ENCODE measurements around the gene CASZ1.

The CASZ1 gene

DNA sequence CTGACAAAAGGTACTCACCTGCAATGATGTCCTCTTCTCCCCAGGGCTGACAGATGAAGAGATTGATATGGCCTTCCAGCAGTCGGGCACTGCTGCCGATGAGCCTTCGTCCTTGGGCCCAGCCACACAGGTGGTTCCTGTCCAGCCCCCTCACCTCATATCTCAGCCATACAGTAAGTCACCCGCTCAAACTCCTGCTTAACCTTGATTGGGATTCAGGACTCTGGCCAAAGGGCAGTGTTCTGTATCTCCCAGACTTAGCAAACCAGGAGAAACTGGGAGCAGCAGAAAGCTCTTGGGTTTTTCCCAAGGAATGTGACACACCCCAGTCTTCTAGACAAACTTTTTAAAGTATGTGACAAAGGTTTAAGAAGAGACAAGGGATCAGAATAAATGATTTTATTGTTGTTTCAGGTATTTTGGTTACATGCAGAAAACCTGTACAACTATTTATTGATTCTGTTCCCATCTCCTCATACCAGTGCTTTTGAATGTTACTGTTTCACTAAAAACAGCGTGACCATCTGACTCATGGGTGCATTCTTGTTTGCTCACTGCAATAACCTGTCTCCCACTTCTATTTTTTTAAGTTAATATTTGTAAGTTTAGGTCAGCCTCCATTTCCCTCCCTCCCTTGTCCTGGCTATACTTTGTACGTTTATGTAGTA is 197.1 kb downstream of the CASZ1 start:
- DNase-seq (ENCODE audit: low spot score), result no peak

DNA sequence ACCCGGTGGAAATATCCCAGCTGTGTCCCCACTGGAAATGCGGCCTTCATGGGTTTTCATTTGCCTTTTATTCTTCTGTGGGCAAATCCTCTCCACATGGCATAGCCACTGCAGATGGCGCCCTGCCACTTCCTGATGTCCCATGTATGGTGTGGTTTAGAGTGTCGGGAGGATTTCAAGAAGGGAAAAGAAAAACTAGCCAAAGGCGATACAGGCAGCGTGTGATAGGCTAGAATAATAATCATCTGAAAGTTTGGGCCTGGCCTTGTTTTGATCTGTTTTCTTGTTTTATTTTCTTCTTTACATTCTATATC is 198.1 kb downstream of the CASZ1 start:
- DNase-seq (ENCODE audit: low spot score), result peak; percentile 25

DNA sequence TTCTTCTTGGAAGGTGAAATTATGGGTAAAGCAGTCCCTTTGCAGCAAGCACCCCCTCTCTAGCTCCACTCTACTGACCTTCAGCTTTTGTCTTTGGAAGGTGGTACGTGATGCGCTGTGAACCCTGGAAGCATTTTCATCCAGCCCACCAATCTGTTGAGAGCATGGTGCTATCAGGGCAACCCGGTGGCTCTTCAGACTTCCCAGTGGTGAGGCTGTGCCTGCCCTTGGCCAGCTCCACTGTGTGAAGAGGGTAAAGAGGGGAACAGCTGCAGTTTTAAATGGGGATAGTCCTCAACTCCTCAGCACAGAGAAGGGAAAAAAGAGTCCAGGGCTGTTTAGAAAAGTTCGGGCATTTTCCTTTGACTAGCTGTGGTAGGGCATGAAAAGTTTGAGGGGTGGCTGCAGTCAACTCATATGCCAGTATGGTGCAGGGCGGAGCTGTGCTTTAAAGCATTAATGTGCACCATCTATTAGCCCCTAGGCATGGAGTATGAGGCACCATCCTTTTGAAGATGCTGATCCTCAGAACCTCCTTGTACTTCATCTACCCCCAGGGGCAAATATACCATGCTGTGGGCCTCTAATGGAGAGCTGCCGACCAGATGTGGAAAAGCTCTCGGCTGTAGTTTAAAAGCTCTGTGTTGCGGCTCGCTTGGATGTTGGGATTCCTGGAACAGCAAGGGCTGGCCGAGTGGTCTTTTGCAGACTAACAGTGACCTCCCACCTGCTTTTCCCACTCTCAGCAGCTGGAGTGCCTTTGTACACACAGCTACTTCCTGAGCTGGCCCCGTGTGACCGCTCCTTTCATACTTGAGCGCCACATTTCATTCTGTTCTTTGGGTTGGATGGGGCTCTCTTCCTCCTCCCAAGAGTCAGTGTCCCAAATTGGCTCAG is 198.7 kb downstream of the CASZ1 start:
- DNase-seq (ENCODE audit: low spot score), result no peak

DNA sequence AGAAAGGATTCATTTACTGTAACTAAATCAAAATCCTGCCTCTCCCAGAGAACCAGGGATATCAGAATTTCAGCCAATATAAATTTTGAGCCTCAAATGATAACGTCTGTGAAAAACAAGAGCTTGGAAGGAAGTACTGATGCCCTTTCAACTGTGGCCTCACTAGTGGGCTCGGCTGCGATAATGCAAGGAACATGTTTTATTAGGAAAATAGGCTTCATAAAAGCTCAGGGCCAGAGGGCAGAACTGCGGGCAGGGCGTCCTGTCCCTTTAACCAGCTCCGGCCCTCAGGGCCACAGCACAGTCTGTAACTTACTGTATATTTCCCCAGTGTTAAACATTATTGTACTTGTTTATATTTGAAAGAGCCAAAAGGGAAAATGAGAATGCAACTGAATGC is 199.7 kb downstream of the CASZ1 start:
- no peak for DNase-seq (ENCODE audit: low spot score)

DNA sequence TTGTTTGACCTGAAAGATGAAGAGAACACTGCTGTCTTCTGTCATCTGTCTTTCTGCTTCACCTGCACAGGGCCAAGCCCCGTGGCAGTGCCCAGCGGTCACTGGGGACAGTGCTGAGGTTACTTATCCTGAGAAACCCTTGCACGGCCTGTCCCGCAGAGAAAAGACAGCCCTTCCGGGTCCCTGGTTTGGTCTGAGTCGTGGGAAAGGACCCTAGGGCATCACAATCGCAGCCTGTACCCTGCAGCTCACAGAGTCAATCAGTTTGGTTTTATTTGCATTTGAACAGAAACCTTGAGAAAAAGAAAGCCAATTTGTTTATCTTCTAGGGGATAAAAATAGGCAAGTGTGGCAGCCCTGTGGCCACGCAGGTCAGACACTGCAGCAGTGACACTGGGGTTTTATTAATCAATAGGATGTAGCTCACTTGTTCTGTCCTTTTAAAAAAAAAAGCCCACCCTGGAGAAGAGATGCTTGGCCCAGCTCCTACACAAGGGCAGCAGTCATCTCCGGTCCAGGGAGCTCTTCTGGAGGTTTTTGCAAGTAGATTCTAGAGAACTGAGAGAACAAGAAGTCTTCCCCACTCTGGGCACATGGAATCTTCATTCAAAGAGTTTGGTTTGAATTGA is 201.7 kb downstream of the CASZ1 start:
- no peak for DNase-seq (ENCODE audit: low spot score)

DNA sequence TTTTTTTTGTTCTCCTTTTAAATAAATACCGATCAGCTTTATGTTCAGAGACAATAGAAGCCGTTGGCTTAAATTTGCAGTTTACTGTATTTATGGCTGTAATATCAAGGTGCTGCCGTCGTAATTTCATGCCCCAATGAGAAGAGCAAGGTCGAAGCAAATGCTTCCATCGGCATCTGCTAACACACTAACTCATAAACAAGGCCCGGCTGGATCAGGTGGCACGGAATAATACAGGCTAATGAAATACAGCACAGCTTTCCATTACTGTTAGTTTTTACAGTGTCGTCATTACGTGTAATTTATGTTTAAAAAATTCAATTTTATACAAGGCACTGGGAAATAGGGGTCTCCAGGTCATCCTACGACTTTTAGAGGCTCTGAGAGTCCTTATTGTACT is 202.7 kb downstream of the CASZ1 start:
- DNase-seq (ENCODE audit: low spot score), result no peak

DNA sequence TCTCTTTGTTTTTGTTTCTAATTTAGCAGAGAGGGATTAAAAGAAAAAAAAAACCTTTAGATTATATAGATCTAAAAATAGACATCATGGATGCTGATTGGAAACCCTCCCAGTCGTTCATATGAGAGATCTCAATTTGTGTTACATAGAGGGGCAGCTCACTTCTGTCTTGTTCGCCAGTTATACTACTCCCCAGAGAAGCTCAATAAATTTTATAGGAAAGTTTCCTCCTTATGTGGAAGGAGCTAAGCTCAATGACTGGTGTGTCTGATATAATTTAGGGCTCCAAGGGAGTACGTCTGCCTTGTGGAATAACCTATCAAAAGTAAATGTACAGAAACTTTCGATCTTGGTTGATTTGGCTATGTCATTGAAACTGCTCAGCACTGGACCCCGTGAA is 204.1 kb downstream of the CASZ1 start:
- DNase-seq (ENCODE audit: low spot score), result no peak

DNA sequence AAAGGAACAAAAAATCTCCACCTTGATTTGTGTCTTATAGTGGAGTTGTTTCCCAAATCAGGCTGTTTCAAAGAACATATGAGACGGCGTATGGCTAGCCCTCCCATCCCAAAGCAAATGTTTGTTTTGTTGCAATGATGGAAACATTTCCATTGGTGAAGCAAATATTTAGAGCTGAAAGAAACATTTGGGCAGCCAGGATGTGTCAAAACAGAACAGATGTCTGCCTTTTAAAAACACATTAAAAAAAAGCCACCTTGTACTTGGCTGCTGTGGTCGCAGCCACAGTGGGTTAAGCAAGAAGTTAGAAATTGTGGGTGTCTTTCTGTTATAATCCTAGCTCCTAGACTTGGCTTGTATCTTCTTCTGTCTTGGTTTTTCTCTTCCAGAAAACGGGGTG is 205.4 kb downstream of the CASZ1 start:
- no peak for DNase-seq (ENCODE audit: low spot score)

DNA sequence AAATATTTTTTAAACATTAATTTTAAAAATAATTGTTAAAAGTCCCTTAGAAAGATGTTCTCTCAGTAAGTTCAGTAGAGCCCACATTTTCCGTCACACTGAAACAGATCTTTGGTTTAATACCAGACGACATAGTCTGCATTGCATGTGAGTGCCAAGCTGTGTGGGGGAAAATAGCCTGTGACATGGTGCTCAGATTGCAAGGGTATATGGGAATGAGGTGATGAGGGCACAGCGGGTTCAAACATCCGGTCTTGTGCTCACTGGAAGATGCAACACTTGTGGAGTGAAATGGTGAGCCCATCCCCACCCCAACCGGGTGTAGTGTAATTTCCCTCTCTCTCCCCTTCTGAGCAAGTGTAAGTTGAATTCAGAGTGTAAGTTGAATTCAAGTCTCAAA is 207.4 kb downstream of the CASZ1 start:
- DNase-seq (ENCODE audit: low spot score), result no peak

DNA sequence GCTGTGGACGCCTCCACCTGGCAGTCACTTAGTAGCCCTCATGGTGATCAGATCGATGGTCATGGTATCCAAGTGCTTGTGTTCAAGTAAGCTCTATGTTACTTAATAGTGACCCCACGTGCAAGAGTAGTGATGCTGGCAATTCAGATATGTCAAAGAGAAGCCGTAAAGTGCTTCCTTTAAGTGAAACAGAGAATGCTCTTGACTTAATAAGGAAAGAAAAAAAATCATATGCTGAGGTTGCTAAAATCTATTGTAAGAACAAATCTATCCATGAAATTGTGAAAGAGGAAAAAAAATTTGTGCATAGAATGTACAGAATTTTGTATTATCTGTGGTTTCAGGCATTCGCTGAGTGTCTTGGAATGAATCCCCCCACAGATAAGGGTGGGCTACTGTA is 207.8 kb downstream of the CASZ1 start:
- DNase-seq (ENCODE audit: low spot score), result no peak

All from putamen (tissue), 1 donor.